HL-60 (cell line): ENCODE results near the gene CKMT1A.

Source experiments
- POLR2AphosphoS5 ChIP-seq: IDR thresholded peaks from 2 replicates; pipeline ENCODE4 v1.6.1; 2012; ENCODE audit warnings: low read depth
- TF ChIP-seq, protein P1 (sequence below): IDR thresholded peaks from one replicate; pipeline ENCODE4 v1.5.1; 2011; ENCODE audit warnings: low read length, control low read depth, inconsistent platforms; ENCODE audit not compliant: insufficient read depth

DNA sequence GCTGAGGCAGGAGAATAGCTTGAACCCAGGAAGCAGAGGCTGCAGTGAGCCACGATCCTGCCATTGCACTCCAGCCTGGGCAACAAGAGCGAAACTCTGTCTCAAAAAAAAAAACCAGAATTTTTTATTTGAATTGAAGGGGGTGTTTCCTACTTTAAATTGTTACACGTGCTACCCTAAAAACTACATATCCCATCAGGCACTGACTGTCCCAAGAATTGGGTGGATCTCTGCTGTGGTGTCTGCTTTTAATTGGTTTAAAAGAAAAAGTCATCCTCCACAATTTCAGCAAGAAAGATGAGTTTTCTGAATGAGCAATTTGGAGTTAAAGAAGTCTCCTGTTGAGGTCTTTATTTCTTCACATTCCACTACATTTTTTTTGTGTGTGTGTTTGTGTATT lies 54.7 kb downstream of the CKMT1A start:
- no peak for TF ChIP-seq POLR2AphosphoS5
- TF ChIP-seq, protein P1, sequence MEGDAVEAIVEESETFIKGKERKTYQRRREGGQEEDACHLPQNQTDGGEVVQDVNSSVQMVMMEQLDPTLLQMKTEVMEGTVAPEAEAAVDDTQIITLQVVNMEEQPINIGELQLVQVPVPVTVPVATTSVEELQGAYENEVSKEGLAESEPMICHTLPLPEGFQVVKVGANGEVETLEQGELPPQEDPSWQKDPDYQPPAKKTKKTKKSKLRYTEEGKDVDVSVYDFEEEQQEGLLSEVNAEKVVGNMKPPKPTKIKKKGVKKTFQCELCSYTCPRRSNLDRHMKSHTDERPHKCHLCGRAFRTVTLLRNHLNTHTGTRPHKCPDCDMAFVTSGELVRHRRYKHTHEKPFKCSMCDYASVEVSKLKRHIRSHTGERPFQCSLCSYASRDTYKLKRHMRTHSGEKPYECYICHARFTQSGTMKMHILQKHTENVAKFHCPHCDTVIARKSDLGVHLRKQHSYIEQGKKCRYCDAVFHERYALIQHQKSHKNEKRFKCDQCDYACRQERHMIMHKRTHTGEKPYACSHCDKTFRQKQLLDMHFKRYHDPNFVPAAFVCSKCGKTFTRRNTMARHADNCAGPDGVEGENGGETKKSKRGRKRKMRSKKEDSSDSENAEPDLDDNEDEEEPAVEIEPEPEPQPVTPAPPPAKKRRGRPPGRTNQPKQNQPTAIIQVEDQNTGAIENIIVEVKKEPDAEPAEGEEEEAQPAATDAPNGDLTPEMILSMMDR, result no peak
